Measurements from ENCODE around the gene CDYL2.

The CDYL2 gene

DNA sequence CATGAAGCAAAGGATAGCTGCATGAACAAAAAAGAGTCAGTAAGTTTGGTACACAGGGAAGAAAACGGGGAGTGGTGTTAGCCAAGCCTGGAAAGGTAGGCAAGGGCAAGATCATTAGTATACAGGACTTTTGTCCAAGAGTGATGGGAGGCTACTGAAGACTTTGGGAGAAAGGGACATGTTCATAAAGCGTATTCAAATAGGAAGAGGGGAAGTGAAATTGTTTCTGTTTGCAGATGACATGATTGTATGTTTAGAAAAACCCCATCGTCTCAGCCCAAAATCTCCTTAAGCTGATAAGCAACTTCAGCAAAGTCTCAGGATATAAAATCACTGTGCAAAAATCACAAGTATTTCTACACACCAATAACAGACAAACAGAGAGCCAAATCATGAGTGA lies 19.4 kb downstream of the CDYL2 start:
- no peaks in the 10 kb centered on the region for H3K9me3 ChIP-seq (ENCODE audit: control insufficient read depth, low read depth, low read length)
- H3K4me3 ChIP-seq (ENCODE audit: low read length): no peak overlapping the region
- peaks cover 7% of the 10 kb centered on the region for H3K4me1 ChIP-seq (ENCODE audit: control insufficient read depth, low read depth, low read length)
- no peaks in the 10 kb centered on the region for H3K36me3 ChIP-seq (ENCODE audit: control insufficient read depth, low read depth, low read length)
- no peak overlapping the region for H3K9ac ChIP-seq (ENCODE audit: low read length)
- no peak overlapping the region for H3K27ac ChIP-seq (ENCODE audit: low read length)
- no peaks in the 10 kb centered on the region for H3K27me3 ChIP-seq (ENCODE audit: control insufficient read depth, insufficient read depth, low read length)

DNA sequence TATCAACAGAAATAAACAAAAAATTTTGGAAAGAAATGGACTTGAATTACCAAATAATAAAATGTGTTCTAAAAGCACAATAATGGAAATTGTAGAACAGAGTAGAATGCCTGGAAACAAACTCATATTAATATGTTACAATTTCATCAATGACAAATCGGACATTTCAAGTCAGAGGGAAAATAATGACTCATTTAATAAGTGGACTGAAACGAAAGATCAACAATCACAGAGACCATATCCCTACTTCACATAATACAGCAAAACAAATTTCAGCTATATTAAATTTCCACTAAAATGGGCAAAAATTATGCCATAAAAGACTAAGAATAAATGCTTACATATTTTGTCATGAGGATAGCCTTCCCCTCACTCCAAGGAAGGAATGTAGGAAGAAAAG lies 25.7 kb downstream of the CDYL2 start:
- Histone ChIP-seq H3K4me1 (ENCODE audit: control insufficient read depth, low read depth, low read length) (no peaks in the 10 kb centered on the region), H3K27me3 (ENCODE audit: control insufficient read depth, insufficient read depth, low read length) (no peaks in the 10 kb centered on the region), H3K27ac (ENCODE audit: low read length) (no peak overlapping the region), H3K36me3 (ENCODE audit: control insufficient read depth, low read depth, low read length) (no peaks in the 10 kb centered on the region), H3K9me3 (ENCODE audit: control insufficient read depth, low read depth, low read length) (no peaks in the 10 kb centered on the region), H3K4me3 (ENCODE audit: low read length) (no peak overlapping the region), H3K9ac (ENCODE audit: low read length) (no peak overlapping the region)

DNA sequence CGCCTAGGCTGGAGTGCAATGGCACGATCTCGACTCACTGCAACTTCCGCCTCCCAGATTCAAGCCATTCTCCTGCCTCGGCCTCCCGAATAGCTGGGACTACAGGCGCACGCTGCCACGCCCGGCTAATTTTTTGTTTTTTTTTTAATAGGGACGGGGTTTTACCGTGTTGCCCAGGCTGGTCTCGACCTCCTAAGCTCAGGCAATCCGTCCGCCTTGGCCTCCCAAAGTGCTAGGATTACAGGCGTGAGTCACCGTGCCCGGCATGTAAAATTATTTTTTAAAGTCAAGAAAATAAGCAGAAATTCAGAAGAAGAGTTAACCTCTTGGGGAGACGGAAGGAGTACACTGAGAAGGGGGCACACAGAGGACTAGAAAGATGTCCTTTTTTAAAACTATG lies 27.5 kb downstream of the CDYL2 start:
- Histone ChIP-seq H3K9ac (ENCODE audit: low read length) (no peak overlapping the region), H3K27me3 (ENCODE audit: control insufficient read depth, insufficient read depth, low read length) (no peaks in the 10 kb centered on the region), H3K36me3 (ENCODE audit: control insufficient read depth, low read depth, low read length) (no peaks in the 10 kb centered on the region)

DNA sequence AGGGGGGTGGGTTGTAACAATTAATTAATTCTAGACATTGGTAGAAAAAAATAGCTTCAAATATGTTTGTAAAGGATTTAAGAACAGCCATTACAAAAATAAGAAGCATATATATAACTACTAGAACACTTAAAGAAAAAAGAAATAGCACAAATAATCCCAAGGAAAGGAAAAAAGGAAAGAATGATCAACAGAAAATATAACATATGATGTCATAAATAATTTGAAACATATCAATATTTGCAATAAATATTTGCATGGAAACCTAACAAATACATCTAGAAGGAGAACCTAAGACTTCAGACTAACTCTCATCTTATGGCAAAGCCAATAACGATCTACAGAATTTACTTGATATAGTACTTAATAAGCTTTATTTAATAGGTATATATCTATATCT lies 28.9 kb downstream of the CDYL2 start:
- H3K4me3 ChIP-seq (ENCODE audit: low read length): no peak overlapping the region
- no peak overlapping the region for H3K9ac ChIP-seq (ENCODE audit: low read length)
- no peaks in the 10 kb centered on the region for H3K4me1 ChIP-seq (ENCODE audit: control insufficient read depth, low read depth, low read length)
- H3K27ac ChIP-seq (ENCODE audit: low read length): no peak overlapping the region
- H3K27me3 ChIP-seq (ENCODE audit: control insufficient read depth, insufficient read depth, low read length): no peaks in the 10 kb centered on the region
- no peaks in the 10 kb centered on the region for H3K36me3 ChIP-seq (ENCODE audit: control insufficient read depth, low read depth, low read length)
- no peaks in the 10 kb centered on the region for H3K9me3 ChIP-seq (ENCODE audit: control insufficient read depth, low read depth, low read length)

More for the DNA sequence above, 27.5 kb downstream of the CDYL2 start:
- no peak overlapping the region for H3K4me3 ChIP-seq (ENCODE audit: low read length)
- no peak overlapping the region for H3K27ac ChIP-seq (ENCODE audit: low read length)
- no peaks in the 10 kb centered on the region for H3K9me3 ChIP-seq (ENCODE audit: control insufficient read depth, low read depth, low read length)
- H3K4me1 ChIP-seq (ENCODE audit: control insufficient read depth, low read depth, low read length): no peaks in the 10 kb centered on the region

DNA sequence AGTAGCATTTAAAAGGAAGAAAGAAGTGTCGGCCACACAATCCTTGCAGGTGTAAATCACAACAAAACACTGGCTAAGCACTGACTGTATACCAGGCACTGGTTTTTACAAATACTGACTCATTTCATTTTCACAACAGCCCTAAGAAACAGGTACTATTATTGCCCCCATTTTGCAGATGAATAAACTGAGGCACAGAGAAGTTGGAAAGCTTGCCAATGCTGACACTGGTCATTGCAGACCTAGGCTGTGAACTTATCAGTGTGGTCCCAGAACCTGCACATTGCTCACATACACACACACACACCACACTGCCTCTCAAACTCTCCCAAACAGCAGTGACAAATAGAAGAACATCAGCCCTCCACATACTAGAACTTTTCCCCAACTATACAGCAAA lies 37.6 kb downstream of the CDYL2 start:
- H3K9ac ChIP-seq (ENCODE audit: low read length): no peak overlapping the region
- no peak overlapping the region for H3K4me3 ChIP-seq (ENCODE audit: low read length)
- H3K9me3 ChIP-seq (ENCODE audit: control insufficient read depth, low read depth, low read length): peaks cover 9% of the 10 kb centered on the region
- no peaks in the 10 kb centered on the region for H3K36me3 ChIP-seq (ENCODE audit: control insufficient read depth, low read depth, low read length)
- no peak overlapping the region for H3K27ac ChIP-seq (ENCODE audit: low read length)
- no peaks in the 10 kb centered on the region for H3K4me1 ChIP-seq (ENCODE audit: control insufficient read depth, low read depth, low read length)
- no peaks in the 10 kb centered on the region for H3K27me3 ChIP-seq (ENCODE audit: control insufficient read depth, insufficient read depth, low read length)

DNA sequence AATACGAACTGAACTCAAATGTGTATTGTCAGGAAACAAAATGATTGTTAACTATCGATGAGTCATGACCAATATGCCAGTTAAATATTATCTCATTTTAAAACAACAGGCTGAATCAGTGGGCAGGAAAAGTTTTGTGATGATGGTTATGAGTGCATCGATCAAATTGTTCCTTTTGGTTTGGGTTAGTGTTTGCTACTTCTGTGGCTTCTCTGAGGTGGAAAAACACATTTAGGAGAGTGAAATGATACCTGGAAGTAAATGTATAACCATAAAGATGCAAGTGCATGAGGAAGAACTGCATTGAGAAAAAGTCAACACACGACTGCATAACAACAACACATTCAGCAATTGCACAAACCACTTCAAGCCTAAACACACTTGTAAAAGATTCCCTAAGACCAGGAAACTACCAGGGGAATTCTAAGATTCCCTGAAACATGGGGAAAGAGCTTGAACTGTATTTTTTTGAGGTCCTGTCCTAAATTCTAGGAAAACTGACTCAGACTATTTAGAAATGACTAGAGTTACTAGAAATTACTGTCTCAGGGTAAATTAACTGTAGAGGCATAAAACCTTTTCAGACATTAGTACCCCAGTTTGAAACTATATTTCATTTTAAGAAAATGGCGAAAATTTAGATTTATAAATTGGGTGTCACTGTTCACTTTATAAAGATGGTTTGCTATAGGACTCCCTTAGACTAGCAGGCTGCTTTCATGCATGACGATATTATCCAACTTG lies 44.8 kb downstream of the CDYL2 start:
- Histone ChIP-seq H3K4me1 (ENCODE audit: control insufficient read depth, low read depth, low read length) (no peaks in the 10 kb centered on the region), H3K9ac (ENCODE audit: low read length) (no peak overlapping the region), H3K36me3 (ENCODE audit: control insufficient read depth, low read depth, low read length) (no peaks in the 10 kb centered on the region), H3K27ac (ENCODE audit: low read length) (no peak overlapping the region), H3K9me3 (ENCODE audit: control insufficient read depth, low read depth, low read length) (no peaks in the 10 kb centered on the region), H3K4me3 (ENCODE audit: low read length) (no peak overlapping the region), H3K27me3 (ENCODE audit: control insufficient read depth, insufficient read depth, low read length) (no peaks in the 10 kb centered on the region)

DNA sequence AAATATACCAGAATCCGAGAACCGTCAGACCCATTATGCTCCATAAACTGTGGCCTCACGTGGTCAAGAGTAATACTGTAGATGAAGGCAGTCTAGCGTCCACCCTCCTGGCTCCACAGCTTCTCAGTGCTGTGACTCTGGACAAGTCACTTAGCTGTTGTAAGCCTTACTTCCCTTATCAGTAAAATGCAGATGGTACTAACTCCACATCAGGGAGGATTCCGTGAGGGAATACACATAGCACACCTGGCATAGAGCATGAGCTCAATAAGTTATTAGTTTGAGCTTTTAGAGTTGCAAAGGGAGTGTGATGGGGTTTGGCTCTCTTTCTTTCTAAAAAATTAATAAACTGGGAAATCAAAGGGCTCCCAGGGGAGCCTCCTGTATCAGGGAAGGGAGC lies 49.9 kb downstream of the CDYL2 start:
- Histone ChIP-seq H3K9ac (ENCODE audit: low read length) (no peak overlapping the region), H3K9me3 (ENCODE audit: control insufficient read depth, low read depth, low read length) (no peaks in the 10 kb centered on the region), H3K27me3 (ENCODE audit: control insufficient read depth, insufficient read depth, low read length) (no peaks in the 10 kb centered on the region), H3K4me1 (ENCODE audit: control insufficient read depth, low read depth, low read length) (no peaks in the 10 kb centered on the region), H3K4me3 (ENCODE audit: low read length) (no peak overlapping the region), H3K27ac (ENCODE audit: low read length) (no peak overlapping the region), H3K36me3 (ENCODE audit: control insufficient read depth, low read depth, low read length) (no peaks in the 10 kb centered on the region)

DNA sequence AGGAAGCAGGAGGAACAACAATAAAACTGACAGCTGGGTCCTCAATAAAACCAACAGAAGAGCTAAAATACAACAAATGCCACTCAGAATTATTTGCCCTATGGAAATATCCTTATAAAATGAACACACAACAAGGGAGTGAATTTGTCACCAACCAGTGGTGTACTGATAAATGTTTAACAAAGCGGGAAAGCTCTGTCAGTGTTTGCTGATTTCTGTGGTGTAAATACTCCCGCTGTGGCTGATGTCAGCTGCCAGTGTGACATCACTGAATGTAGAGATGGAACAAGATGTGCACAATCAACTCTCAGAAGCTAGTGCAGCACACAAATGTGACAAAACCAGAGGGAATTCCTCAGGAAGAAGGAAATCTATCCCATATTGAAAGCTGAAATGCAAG lies 51.9 kb downstream of the CDYL2 start:
- H3K27me3 ChIP-seq (ENCODE audit: control insufficient read depth, insufficient read depth, low read length): no peaks in the 10 kb centered on the region
- no peak overlapping the region for H3K27ac ChIP-seq (ENCODE audit: low read length)
- H3K9ac ChIP-seq (ENCODE audit: low read length): no peak overlapping the region
- no peaks in the 10 kb centered on the region for H3K4me1 ChIP-seq (ENCODE audit: control insufficient read depth, low read depth, low read length)
- no peaks in the 10 kb centered on the region for H3K9me3 ChIP-seq (ENCODE audit: control insufficient read depth, low read depth, low read length)
- no peak overlapping the region for H3K4me3 ChIP-seq (ENCODE audit: low read length)
- H3K36me3 ChIP-seq (ENCODE audit: control insufficient read depth, low read depth, low read length): no peaks in the 10 kb centered on the region

DNA sequence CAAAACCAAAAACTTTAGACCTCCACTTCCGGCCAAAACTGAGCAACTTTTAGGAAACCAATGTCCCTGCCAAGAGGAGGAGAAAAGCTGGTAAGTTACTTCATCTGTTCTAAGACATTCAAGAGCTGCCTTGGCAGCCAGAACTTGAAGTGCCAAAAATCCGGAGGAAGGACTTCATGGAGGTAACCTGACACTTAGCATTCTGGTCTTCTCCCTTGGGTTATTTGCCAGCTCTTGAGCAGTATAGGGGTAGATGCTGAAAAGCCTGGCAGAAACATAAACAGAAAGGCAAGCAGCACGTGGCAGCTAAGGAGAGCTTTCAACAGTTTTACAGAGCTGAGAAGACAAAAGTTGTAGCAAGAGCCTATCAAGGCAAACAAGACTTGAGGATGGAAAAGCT lies 53.2 kb downstream of the CDYL2 start:
- Histone ChIP-seq H3K36me3 (ENCODE audit: control insufficient read depth, low read depth, low read length) (no peaks in the 10 kb centered on the region), H3K4me3 (ENCODE audit: low read length) (no peak overlapping the region), H3K4me1 (ENCODE audit: control insufficient read depth, low read depth, low read length) (no peaks in the 10 kb centered on the region), H3K27ac (ENCODE audit: low read length) (no peak overlapping the region), H3K27me3 (ENCODE audit: control insufficient read depth, insufficient read depth, low read length) (no peaks in the 10 kb centered on the region), H3K9me3 (ENCODE audit: control insufficient read depth, low read depth, low read length) (no peaks in the 10 kb centered on the region), H3K9ac (ENCODE audit: low read length) (no peak overlapping the region)

DNA sequence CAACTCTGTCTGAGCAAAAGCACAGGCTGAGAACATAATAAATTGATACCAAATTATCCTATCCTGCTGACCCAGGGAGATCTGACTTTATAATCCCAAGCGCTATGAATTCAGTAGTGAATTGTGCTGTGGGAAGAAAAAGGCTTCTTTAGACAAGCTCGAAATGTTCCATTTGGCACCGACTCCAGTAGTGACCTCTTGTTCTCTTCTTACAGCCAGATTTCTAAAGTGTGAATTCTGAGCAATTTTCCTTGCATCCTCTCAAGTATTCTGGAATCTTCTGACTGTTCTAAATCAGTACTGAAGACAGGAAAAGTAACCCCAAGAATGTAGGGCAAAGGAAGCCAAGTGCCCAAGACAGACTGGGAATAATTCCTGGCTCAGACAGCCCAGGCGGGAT lies 58.2 kb downstream of the CDYL2 start:
- Histone ChIP-seq H3K36me3 (ENCODE audit: control insufficient read depth, low read depth, low read length) (no peaks in the 10 kb centered on the region), H3K9ac (ENCODE audit: low read length) (no peak overlapping the region), H3K4me3 (ENCODE audit: low read length) (no peak overlapping the region), H3K9me3 (ENCODE audit: control insufficient read depth, low read depth, low read length) (no peaks in the 10 kb centered on the region), H3K4me1 (ENCODE audit: control insufficient read depth, low read depth, low read length) (no peaks in the 10 kb centered on the region), H3K27ac (ENCODE audit: low read length) (no peak overlapping the region), H3K27me3 (ENCODE audit: control insufficient read depth, insufficient read depth, low read length) (no peaks in the 10 kb centered on the region)

DNA sequence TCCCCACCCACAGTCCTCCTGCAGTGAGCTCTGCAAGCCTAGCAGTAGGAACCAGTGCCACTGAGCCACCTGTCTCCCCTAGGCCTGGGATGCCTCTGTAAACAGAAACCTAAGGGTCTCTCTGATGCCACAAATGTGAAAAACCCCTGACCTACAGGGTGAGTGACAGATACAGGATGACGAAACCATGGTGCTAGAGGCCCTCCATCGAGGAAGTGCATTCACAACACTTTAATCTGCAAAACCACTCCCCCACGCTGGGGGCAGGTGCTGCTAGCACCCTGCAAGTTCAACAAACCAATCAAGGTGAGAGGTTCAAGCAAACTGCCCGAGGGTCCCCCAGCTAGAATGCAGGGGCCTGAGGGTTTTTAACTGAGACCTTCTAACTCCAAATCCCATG lies 59.5 kb downstream of the CDYL2 start:
- Histone ChIP-seq H3K27ac (ENCODE audit: low read length) (no peak overlapping the region), H3K9ac (ENCODE audit: low read length) (no peak overlapping the region)

DNA sequence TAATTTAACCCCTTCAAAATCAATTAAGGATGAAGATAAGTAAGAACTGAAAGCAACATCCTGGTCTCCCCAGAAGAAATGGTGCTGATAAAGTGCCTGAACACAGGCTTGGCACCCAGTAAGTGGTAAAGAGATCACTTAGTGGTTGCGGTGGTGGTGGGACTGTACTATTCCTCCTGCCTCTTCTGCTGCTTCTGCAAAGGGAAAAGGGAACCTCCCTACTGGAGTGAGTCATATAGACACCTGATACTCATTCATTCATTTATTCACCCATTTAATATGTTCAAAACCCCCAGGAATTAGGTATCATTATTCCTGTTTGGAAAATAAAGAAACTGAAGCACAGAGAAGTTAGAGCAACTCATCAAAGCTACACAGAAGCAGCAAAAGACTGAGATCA lies 60.6 kb downstream of the CDYL2 start:
- H3K27ac ChIP-seq (ENCODE audit: low read length): no peak overlapping the region
- H3K27me3 ChIP-seq (ENCODE audit: control insufficient read depth, insufficient read depth, low read length): no peaks in the 10 kb centered on the region

More for the DNA sequence above, 59.5 kb downstream of the CDYL2 start:
- Histone ChIP-seq H3K27me3 (ENCODE audit: control insufficient read depth, insufficient read depth, low read length) (no peaks in the 10 kb centered on the region), H3K36me3 (ENCODE audit: control insufficient read depth, low read depth, low read length) (no peaks in the 10 kb centered on the region), H3K9me3 (ENCODE audit: control insufficient read depth, low read depth, low read length) (no peaks in the 10 kb centered on the region), H3K4me3 (ENCODE audit: low read length) (no peak overlapping the region), H3K4me1 (ENCODE audit: control insufficient read depth, low read depth, low read length) (no peaks in the 10 kb centered on the region)

More for the DNA sequence above, 60.6 kb downstream of the CDYL2 start:
- Histone ChIP-seq H3K9me3 (ENCODE audit: control insufficient read depth, low read depth, low read length) (no peaks in the 10 kb centered on the region), H3K4me1 (ENCODE audit: control insufficient read depth, low read depth, low read length) (no peaks in the 10 kb centered on the region), H3K36me3 (ENCODE audit: control insufficient read depth, low read depth, low read length) (no peaks in the 10 kb centered on the region), H3K4me3 (ENCODE audit: low read length) (no peak overlapping the region), H3K9ac (ENCODE audit: low read length) (no peak overlapping the region)
